Inflammatory macrophage treated with lipopolysaccharide for 1 hour (primary cell): Measurements from ENCODE around the gene SRCAP.

ENCODE experiments used
- DNase-seq, 2 donors: peaks; one replicate each; pipeline ENCODE4 v3.0.0-alpha.2; 2020 to 2022

The SRCAP gene

GRCh38 chr16:30760001-30760559, 61.1 kb downstream of the SRCAP start:
- peak in 1 of 2 donors; percentile 45 for DNase-seq

- no peak for DNase-seq
Observed at GRCh38 chr16:30760577-30761426, 61.8 kb downstream of the SRCAP start.

DNA sequence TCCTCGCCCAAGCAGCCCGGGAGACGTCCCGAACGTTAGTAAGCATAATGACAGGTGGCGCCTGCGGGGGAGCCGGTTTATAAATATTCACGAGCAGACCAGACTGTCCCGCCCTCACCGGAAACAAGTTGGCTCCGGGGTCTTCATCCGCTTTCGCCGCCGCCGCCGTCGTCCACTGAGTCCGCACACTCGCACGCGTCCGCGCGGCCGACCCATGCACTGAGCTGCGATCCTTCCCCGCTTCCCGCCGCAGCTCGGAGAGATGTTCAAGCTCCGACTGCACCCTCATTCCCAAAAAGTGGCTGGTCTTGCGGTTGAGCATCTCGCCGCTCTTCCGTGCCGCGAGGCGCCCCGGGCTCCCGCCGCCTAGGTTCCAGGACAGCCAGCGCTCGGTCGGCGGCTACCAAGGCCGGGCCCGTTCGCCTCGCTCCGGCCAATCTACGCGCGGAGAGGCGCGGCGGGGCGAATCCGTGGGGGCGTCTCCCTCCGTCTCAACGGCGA, 62.5 kb downstream of the SRCAP start:
- no peak for DNase-seq

GRCh38 chr16:30761928-30762902, 63.2 kb downstream of the SRCAP start, which contains the start of the genes CFAP119 and RNF40:
TSS of gene CFAP119 (minus strand) at chr16:30762062. CDS start at chr16:30761748, 314 bp downstream.
TSS of gene RNF40 (plus strand) at chr16:30762322. CDS start at chr16:30762546, 224 bp downstream.
- DNase-seq: peak; percentile 96 to 98

- DNase-seq: no peak
Observed at GRCh38 chr16:30762991-30763725, 64.2 kb downstream of the SRCAP start.

- no peak for DNase-seq
Observed at GRCh38 chr16:30764086-30764485, 65.1 kb downstream of the SRCAP start.

GRCh38 chr16:30764816-30765465, 66.0 kb downstream of the SRCAP start:
- no peak for DNase-seq

DNA sequence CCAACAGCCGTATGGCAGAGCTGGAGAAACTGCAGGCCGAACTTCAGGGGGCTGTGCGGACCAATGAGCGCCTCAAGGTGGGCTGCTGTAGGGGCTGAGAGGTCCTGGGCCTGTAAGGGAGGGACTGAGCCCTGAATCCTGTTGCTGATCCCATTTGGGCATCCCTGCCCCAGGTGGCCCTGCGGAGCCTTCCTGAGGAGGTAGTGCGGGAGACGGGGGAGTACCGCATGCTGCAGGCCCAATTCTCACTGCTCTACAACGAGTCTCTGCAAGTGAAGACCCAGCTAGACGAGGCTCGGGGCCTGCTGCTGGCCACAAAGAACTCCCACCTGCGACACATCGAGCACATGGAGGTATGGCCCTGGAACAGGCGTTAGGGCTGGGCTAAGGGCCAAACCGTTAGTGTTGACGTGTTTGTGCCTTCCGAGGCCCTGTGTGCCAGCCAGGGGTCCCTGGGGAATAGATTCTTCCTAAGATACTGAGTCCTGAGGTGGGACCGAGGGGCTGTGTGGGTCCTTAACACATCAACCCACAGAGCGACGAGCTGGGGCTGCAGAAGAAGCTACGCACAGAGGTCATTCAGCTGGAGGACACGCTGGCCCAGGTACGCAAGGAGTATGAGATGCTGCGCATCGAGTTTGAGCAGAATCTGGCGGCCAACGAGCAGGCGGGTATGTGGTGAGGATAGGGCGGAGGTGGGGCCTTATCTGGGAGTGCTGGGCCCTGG, 67.4 kb downstream of the SRCAP start:
- DNase-seq: no peak

- DNase-seq: no peak
Observed at GRCh38 chr16:30766933-30767284, 67.9 kb downstream of the SRCAP start.

- no peak for DNase-seq
Observed at GRCh38 chr16:30767767-30768465, 68.9 kb downstream of the SRCAP start.

DNA sequence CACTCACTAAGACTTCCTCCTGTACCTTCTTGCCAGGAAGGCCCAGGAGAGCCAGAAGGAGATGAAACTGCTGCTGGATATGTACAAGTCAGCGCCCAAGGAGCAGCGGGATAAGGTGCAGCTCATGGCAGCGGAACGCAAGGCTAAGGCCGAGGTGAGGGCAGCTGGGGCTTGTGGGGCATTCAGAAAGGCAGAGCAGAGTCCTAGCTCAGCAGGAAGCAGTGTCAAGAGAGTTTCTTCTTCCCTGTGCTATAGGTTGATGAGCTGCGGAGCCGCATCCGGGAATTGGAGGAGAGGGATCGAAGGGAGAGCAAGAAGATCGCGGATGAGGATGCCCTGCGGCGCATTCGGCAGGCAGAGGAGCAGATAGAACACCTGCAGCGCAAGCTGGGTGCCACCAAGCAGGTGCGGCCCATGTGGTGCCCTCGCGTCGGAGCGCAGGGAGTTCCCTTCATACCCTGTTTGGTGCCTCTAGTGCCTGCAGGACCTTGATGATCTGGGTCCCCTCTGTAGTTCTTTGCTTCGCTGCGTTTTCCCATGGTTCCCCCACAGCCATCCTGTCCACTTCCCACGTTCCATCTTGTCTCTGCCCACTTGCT, 69.7 kb downstream of the SRCAP start:
- no peak for DNase-seq

GRCh38 chr16:30769379-30770089, 70.6 kb downstream of the SRCAP start:
- DNase-seq: no peak

DNA sequence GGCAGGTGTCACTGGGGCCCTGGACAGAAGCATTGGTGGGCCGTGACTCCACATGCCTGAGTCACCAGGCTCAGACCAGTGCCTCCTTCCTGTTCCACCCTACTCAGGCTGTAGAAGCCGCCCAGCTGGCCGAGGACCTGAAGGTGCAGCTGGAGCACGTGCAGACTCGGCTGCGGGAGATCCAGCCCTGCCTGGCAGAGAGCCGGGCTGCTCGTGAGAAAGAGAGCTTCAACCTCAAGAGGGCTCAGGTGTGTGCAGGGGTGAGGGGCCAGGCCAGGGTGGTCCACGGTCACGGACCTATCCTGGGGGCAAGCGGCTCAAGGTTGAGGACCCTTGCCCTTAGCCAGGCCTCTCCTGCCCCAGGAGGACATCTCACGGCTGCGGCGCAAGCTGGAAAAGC, 72.8 kb downstream of the SRCAP start:
- no peak for DNase-seq

- no peak for DNase-seq
Observed at GRCh38 chr16:30773826-30774225, 74.9 kb downstream of the SRCAP start.

DNA sequence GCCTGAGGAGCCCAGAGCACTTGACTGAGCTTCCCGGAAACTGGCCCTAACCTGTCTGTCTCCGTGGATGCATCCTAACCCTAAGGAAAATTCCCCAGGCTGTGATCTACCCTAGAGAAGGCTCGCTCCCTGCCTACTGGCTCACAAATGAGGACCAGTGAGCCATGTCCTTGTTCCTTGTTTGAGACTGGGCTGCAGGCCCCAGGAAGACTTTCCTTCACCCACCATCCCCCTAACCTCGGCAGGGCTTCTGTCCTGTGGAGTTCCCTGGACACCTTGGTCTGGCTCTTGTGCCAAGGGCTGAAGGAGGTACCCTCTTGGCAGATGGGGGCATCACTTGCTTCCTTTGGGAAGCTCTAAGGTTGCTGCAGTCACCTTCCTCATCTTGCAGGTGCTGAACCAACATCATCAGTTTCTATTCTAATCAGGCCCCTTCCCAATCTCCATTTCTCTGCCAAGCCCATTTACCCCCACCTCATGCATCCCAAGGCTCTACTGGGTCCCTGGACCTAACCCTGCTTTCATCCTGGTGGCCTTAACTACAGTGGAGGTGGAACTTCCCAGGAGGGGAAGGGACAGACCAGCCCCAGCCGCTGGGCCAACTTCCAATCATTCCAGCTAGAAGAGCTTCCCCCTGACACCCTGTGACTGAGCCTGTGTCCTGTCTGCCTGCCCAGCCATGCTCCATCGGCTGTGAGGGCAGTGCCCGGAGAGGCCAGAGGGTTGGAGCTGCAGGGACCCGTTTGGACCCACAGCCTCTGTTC, 75.6 kb downstream of the SRCAP start:
- DNase-seq: no peak

GRCh38 chr16:30775131-30775391, 76.1 kb downstream of the SRCAP start:
- no peak for DNase-seq

DNA sequence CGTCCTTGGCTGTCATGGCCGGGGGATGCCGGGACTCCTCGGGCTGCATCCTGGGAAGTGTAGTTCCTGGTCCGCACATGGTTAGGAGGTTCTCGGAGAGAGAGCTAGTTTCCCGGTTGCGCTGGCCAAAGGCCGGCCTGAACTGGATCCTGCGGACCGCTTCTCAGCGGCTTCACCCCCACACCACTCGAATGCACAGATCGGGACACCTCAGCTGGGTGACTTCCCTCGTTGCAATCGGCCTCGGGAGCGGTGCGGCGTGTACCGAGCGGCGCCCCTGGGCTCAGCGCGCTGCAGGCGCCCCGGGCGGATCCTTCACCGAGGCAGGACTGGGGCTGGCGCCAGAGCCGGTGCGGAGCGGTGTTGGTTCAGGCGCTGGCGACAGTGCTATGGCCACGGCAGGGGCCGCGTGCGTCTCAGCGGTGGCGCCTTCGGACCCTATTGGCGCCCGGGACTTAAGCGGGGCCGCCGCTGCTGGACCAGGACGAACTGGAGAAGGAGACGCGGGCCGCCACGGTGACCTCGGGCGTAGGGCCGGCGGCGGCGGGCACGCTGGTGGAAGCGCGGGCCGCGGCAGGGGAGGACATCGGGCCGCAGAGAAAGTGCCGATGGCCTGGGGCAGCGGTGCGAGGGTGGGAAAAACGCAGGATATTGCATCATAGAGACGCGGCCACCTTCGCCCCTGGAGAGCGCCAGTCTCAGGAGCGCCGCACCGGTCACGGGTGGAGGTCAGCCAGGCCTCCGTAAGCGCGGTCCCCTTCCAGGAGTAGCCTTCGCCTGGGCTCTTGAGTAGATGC, 76.6 kb downstream of the SRCAP start:
- peak; percentile 64 to 74 for DNase-seq
